GM18951 (cell line): ENCODE measurements around the gene WDSUB1.

Experiments
- POLR2A ChIP-seq: IDR thresholded peaks from 4 replicates; pipeline ENCODE4 v1.6.1; 2011; ENCODE audit warnings: mild to moderate bottlenecking; ENCODE audit not compliant: insufficient read length, insufficient read depth; ENCODE audit errors: extremely low read depth
- in situ Hi-C: fragments of 300-500 bp; cut with MboI; formaldehyde crosslinking; loops from one replicate; pipeline ENCODE4 v1.12.0; 2022; ENCODE audit warnings: low sequenced_read_pairs, mixed read lengths, inconsistent platforms; ENCODE audit not compliant: unreplicated experiment

The WDSUB1 gene

DNA sequence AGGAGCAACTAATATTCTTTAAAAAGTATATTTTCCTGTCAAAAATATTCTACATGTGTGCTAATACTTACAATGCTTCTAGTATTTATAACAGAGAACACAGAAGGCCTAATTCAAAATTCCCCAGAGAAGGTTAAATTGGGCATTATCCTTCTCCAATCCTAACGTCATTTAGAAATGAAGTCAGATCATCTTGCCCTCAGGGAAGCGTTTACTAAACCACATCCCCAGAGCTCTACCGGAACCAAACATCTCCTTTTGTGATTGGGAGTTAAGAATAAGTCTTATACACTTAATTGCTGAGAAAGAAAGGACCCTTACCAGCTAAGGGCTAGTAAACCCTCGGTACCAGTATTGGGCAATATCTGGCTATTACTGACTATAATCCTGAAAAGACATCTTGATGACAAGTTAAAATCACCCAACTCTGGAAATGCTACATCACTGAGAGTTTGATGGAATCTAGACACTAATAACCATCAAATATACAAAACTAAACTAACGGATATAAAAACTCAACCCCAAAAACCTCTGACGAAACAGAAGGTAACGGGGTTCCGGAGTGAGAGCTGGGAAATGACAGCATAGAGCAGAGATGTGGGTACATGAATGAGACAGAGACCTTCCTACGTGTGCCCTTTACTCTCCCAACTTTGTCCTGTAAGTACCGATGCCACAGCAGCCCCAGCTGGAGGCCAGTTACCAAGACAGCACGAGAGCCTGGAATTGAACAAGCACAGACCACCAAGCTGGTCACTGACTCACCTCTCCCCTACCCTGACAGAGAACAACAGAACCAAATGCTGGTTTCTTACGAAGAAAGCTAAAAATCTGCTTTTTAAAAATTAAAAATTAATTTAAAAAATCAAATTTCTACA lies 35.0 kb downstream of the WDSUB1 start:
- in situ Hi-C loops, result no loop called here
- TF ChIP-seq POLR2A, result no peak

GRCh38 chr2:159249990-159250715 lies 36.4 kb downstream of the WDSUB1 start:
- TF ChIP-seq POLR2A, result no peak
- in situ Hi-C loops, result no loop called here

- no peak for TF ChIP-seq POLR2A
- in situ Hi-C loops, result no loop called here
Observed at GRCh38 chr2:159246325-159246988, 40.0 kb downstream of the WDSUB1 start.

DNA sequence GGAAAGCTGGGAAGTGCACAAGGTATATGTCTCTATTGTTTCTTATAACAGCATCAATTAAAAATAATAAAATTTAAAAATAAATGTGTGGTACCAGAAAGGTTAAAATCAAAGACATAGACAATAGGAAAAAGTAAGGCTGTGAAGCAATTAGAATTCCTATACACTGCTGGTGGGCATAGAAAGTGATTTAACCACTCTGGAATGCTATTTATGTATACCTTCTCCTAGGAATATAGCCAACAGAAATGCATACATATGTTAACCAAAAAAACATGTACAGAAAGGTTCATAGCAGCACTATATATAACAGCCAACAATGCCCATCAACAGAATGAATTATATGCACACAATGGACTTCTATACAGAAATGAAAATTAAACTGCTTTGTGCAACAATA lies 43.0 kb downstream of the WDSUB1 start:
- no peak for TF ChIP-seq POLR2A
- in situ Hi-C loops, result no loop called here

GRCh38 chr2:159234868-159235267 lies 51.6 kb downstream of the WDSUB1 start:
- in situ Hi-C loops, result no loop called here
- no peak for TF ChIP-seq POLR2A

DNA sequence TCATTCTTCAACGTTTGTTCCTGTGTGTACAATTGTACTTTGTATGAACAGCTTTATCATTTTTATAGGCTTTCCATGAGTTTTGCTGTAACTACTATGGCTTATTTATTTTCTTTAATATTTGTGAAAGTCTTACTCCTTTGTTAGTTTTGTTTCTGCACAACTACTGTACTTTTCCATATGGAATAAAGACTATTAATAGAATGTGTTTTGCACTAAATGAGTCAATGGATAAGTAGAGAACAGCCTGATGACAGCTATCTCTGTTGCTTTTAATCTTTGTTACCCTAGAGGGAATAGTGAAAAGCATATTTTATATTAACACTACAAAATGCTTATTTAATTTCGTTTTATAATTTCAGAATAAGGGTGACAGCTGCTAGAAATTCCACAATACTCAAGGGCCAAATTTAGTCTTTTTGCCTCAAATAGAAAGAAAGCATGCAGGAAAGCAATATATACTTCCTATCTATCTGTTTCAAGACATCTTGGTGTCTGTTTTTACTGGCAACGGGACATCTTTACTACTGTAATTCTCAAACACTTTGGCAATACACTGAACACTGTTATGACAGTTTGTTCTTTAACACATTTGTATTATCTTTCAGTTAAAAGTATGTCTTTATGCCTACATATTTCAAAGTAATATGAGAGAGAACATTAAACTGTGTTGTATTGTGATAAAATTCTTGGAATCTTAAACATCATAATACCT lies 53.9 kb downstream of the WDSUB1 start:
- TF ChIP-seq POLR2A, result no peak
- in situ Hi-C loops, result no loop called here

DNA sequence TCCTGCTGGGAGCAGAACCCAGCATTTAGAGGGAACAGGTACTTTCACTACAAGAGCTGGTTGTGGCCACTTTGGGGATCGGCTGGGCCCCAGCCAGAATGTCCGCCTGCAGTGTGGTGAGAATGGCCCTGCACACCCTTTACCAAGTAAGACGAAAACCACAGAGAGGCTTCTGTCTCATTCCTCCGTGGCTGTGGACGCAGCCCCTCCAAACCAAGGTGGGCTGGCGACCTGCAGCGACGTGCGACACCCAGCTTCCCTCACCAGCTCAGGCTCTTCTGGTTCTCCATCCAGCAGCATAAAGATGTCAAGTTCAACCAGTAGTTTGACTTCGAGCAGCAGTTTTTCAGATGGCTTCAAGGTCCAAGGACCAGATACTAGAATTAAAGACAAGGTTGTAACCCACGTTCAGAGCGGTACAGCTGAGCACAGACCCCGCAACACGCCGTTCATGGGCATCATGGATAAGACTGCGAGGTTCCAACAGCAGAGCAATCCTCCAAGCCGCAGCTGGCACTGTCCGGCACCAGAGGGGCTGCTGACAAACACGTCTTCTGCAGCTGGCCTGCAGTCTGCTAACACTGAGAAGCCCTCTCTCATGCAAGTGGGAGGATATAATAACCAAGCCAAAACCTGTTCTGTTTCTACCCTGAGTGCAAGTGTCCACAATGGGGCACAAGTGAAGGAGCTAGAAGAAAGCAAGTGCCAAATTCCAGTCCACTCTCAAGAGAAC lies 56.2 kb downstream of the WDSUB1 start:
- in situ Hi-C loops, result no loop called here
- TF ChIP-seq POLR2A, result no peak

GRCh38 chr2:159229476-159230144 lies 56.9 kb downstream of the WDSUB1 start:
- in situ Hi-C loops, result no loop called here
- TF ChIP-seq POLR2A, result no peak

GRCh38 chr2:159228081-159228581 lies 58.4 kb downstream of the WDSUB1 start:
- in situ Hi-C loops, result no loop called here
- no peak for TF ChIP-seq POLR2A

DNA sequence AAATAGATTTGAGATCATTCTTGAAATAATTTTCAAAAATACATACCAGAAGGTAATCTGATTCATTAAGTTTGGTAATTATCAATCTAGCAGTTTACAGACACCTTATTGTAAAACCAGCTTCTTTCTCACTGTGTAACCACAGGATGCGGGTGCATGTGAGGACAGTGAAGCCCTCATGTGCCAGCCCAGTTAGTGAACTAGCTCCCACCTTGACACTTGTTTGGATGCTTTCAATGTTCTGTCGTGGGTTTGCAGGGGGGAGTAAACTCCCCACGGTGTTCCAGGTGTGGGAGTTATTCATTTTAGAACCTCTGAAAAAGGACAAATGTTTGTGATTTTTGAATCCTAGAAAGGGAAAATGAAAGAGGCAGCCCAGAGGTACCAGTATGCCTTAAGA lies 59.0 kb downstream of the WDSUB1 start:
- TF ChIP-seq POLR2A, result no peak
- in situ Hi-C loops, result no loop called here

- TF ChIP-seq POLR2A, result no peak
- in situ Hi-C loops, result no loop called here
Observed at GRCh38 chr2:159226608-159227385, 59.7 kb downstream of the WDSUB1 start.
